NOMO-1 treated with DMSO at 0.1 percent for 48 hours (cell line): ENCODE results near the gene TNKS2.

Source experiments
- DNase-seq: peaks from one replicate; lab custom pipeline; 2025; ENCODE audit not compliant: unreplicated experiment; lab: John Stamatoyannopoulos, UW

Gene TNKS2

GRCh38 chr10:91908337-91909116, 110.3 kb downstream of the TNKS2 start:
- DNase-seq, result peak; percentile 79

GRCh38 chr10:91909117-91909677, 111.0 kb downstream of the TNKS2 start, which contains the start of gene FGFBP3:
Gene FGFBP3 (minus strand): TSS chr10:91909486. CDS start chr10:91908969, 517 bp downstream.
- DNase-seq, result peak; percentile 56

GRCh38 chr10:91910467-91910866, 112.2 kb downstream of the TNKS2 start:
- no peak for DNase-seq
